SH-SY5Y (cell line): ENCODE measurements around the gene MXI1.

Experiments
- GATA2 ChIP-seq: IDR thresholded peaks from 2 replicates; pipeline ENCODE4 v1.6.1; 2011; ENCODE audit warnings: mild to moderate bottlenecking, low read depth, low read length
- GATA3 ChIP-seq: IDR thresholded peaks from 2 replicates; pipeline ENCODE4 v1.6.1; 2011; ENCODE audit warnings: low read depth, mild to moderate bottlenecking, low read length, moderate library complexity

The MXI1 gene

DNA sequence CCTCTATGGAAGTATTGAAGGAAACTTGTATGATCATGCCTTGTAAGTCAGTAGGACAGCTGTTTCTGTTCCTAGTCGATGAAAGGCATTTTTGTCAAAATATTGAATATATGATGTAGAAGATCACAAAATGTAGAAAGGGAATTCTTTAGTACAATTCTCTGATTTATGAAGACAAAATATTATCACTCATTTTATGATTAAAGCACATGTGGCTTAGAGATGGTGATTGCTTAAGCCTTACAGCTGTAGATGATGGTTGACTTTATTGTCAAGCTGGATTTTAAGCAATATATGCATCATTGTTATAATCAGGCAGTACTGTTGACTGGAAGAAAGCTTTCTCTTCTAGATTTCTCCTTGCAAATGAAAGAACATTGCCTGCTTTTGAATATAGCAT lies 26.4 kb downstream of the MXI1 start:
- no peak for TF ChIP-seq GATA2
- no peak for TF ChIP-seq GATA3

DNA sequence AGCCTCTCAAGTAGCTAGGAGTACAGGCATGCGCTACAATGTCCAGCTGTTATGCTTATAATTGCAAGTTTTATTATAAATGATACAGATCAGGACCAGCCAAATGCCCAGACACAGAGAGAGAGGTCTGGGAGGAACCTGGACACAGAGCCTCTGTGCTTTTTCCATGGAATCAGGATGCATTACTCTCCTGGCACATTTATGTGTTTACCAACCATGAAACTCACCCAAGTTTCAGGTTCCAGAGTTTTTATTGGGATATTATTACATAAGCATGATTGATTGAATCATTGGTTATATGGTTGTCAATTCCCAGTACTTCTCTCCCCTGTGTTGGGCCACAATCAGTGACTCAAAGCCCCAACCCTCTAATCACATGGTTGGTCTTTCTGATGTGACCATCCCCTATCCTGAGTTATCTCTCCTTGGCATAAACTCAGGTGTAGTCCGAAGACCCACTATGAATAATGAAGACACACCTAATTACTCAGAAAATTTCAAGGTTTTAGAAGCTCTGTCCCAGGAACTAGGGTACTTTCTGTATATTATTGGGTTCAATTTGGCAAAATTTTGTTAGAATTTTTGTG lies 30.6 kb downstream of the MXI1 start:
- TF ChIP-seq GATA3 (no peak), GATA2 (no peak)

DNA sequence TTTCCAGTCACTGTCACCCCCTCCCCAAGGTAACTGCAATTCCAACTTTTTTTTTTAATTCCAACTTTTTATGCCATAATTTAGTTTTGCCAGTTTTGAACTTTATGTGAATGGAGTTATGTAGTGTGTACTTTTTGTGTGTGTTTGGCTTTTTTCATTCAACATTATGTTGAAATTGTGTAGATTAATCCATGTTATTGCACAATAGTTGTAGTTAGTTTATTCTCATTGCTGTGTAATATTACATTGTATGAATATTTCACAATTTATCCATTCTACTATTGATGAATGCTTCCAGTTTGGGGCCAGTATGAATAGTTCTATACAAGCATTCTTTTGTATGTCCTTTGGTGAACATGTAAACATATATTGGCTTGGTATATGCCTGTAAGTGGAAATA lies 32.5 kb downstream of the MXI1 start:
- TF ChIP-seq GATA3 (no peak), GATA2 (no peak)

DNA sequence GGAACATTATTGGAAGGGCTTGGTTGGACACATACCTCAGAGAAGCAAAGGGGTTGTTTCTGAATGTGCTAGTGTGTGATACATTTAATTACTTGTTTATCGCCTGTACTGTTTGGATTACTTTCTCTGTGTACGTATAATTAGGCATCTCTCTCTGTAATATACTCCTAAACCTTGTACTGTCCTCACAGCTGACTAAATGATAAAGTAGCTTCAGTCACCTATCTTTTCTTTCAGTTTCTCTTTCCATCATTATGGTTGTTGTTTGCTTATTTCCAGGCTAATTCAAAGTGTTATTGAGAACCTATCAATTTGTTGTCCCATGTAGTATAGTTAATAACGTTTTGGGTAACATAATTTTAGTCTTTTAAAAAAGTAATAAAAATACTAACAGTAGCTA lies 34.0 kb downstream of the MXI1 start:
- TF ChIP-seq GATA3 (no peak), GATA2 (no peak)

DNA sequence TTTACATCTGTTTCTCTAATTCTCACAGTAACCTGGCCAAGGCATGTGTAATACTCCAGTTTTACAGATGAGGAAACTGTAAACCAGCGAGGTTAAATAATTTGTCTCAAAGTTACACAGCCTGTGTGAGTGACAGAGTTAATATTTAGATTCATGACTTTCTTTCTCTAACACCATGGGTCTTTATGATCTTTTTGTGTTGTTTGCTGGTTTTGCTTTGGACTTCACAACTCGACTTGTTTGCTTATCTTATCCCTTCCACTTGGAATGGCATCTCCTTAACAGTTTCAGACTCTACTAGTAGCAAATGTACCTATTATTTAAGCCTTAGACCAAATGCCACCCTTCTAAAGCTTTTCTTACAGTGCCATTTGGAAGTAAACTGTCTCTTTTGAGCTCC lies 34.4 kb downstream of the MXI1 start:
- no peak for TF ChIP-seq GATA2
- no peak for TF ChIP-seq GATA3

DNA sequence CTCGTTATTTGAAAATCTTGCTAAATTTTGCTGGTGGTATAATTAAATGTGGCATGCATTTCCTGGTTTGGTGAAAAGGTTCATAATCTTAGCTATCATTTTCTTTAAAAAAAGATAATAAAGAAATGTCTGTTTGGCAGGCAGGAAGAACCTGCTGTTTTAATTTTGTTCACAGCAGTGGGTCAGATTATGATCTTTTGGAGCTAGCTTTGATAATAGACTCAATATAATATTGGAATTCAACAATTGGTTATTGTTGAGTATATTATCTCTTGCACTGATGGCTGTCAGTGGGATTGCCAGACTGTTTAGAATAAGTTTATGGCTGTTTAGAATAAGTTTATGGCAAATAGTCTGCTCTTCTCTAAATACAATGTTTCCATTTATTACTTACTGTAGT lies 35.1 kb downstream of the MXI1 start:
- TF ChIP-seq GATA2 (no peak), GATA3 (no peak)

DNA sequence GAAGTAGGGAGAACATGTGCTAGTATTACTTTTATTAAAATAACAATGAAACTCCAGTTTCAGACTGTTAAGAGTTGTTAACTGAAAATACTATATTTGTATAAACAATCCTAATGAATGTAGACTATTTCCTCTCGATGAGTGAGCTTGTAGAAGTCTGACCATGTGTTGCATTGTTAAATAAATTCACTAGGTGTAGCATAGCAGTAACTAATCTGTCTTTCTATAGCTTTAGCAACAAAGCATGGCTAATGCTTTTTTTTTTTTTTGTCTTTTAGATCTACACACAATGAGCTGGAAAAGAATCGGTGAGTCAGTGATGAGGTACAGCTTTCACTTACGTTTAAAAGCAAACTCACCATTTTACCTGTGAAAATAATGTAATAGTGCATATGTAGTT lies 37.1 kb downstream of the MXI1 start:
- no peak for TF ChIP-seq GATA3
- TF ChIP-seq GATA2: no peak

DNA sequence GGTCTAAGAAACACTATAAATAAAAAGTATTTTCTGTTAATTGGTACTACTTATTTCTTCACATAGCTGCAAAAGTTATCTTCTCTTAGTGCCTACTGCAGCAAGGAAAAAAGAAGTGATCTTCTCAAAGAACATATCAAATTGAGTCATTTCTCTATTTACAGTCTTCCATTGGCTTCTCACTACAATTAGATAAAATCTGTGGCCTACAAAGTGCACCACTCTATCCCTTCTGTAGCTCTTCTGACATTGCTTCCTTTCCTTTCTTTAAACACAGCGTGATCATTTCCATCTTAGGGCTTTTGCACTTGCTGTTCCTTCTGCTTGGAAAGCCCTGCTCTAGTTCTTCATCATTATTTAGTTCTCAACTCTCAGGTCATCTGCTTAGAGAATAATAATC lies 44.7 kb downstream of the MXI1 start:
- TF ChIP-seq GATA3: no peak
- no peak for TF ChIP-seq GATA2

DNA sequence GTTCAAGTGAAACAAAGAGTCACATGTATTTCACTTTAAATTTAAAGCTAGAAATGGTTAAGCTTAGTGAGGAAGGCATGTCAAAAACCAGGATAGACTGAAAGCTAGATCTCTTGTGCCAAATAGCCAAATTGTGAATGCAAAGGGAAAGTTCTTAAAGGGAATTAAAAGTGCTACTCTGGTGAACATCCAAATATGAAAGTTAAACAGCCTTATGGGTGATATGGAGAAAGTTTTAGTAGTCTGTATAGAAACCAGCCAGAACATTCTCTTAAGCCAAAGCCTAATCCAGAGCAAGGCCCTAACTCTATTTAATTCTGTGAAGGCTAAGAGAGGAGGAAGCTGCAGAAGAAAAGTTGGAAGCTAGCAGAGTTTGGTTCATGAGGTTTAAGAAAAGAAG lies 47.1 kb downstream of the MXI1 start:
- TF ChIP-seq GATA3 (no peak), GATA2 (no peak)

DNA sequence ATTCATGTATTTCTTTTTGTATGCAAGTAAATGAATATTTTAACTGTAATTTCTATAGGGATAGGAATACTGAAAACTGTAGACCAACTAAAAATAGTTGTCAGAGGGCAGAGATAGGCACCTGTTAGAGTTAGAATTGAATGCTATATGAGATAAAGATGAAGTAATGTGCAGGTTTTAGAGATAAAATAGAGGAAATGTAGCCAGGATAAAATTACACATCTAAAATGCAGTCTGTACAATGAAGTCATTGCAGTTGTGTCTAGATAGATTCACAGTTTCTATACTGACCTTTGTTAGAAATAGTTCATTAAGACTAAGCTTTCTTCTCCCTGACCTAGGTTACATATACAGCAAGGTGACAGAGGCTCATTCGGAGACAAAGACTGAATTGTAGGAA lies 51.1 kb downstream of the MXI1 start:
- no peak for TF ChIP-seq GATA2
- TF ChIP-seq GATA3: no peak

DNA sequence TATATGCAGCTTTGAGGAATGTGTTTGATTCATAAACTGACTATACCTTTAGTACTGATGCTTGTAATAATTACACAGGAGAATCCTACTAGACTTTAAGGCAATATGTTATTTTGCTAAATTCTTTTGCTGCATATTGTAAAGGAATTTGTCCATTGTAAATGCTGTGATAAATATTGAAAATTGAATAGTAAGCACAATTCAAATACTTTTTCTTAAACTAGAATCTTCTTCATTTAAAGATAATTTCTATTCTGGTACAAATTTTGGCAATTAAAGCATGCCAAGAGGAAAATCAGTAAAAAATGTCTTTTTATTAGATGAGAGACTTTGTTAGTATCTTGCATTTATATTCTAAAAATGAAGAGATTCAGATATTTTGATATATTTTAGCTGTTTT lies 51.9 kb downstream of the MXI1 start:
- no peak for TF ChIP-seq GATA3
- TF ChIP-seq GATA2: no peak

DNA sequence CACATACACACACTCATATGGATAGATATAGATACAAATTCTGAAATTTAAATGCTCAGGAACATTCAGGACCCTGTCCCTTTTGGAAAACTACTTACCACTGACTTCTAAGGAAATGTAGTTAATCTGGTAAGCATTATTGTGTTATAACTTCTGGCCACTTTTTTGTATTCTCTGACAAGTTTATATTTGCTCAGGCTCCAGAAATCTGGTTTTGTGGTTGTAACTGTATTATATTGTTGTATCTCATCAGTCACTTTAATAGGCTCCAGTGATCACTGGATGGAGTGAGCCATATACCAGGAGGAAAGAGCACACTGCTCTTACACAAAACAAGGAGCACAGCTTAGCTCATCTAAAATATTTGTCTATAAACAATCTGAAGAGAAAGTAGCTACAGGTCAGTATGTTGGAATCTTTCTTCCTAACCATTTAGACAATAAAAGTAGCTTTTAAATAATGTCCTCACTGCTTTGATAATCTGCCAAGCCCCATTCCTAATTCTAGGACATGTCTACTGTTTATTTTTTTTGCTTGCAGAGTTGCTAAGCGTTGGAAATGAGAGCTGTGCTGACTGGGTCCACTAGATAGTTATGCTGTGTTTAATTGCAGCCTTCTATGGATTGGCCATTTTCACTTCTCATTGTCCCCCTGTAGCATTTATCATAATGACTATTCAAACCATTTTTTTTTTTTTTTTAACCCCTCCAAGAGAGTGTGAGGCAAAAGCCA lies 53.5 kb downstream of the MXI1 start:
- no peak for TF ChIP-seq GATA2
- TF ChIP-seq GATA3: no peak

DNA sequence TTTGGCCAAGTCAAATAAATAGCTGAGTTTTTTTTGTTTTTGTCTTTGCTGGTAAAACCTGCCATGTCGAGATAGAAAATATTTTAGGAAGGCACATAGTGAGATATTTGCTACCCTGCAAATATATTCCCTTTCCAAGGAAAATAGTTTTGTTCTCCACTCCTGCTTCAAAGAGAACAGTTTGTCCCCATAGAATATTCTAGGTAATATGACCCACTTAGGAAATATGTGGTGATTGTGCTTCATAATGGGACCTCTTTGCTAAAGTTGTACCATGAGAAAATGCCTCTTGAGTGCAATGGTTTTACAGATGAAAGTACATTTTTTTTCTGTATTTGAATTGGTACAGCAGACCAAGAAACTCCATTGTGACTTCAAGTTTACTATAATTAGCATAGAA lies 55.8 kb downstream of the MXI1 start:
- no peak for TF ChIP-seq GATA2
- no peak for TF ChIP-seq GATA3

DNA sequence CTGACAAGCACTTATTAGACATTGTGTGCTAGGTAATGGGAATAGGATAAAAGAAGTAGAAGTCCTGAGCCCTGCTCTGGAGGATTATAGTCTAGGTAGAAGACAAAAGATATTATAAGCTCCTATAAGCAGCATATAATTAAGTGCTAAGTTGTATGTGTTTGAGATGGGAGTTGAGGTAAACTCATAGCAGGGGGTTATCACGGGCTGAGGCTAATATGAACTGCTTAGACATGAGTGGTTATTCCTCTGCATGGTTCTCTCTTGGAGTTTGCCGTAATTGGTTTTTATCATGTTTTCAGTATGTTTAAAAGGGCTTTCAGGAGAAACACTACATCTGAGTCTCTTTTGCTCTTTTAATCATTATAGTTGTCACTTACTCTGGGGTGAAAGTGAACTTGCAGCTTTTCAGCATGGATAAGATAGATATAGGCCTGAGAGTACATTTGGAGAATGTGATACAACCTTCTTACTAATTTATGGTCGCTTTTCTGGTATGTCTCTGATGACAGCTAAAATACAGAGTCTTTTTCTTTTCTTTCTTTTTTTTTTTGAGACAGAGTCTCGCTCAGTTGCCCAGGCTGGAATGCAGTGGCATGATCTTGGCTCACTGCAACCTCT lies 58.3 kb downstream of the MXI1 start:
- no peak for TF ChIP-seq GATA3
- no peak for TF ChIP-seq GATA2

DNA sequence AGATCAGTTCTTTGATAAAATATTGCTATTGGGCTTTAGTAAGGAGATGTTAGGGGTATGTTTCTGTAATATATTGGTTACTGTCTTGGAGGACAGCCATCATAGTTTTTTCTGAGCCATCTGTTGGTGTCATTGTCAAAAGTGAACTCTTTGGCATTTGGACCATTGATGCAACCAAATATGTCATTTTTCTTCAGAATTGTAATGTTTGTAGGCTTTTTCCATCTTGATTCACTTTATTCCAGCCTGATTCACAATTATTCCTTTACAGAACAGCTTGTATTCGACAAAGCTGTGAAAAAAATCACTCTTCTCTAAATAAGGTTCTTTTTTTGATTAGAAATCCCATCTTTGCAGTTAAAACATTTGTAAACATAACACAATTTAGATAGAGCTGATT lies 59.9 kb downstream of the MXI1 start:
- TF ChIP-seq GATA2 (no peak), GATA3 (no peak)

DNA sequence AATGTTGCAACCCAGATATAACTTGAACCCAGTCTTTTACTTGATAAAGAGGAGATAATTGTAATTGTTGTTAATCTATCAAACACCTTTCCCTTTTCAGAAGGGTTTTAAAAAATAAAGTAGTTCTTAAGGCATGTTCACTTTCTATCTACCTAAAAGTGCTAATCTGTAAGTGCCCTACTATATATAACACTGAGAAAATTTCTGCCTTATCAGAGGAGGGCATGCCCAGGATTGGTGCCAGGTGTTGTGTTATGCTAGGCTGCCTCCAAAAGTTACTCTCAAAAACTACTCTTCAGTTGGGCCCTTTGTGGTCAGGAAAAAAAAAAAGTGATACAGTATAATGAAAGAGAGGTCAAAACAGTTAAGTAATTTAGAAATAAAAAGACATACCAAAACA lies 61.0 kb downstream of the MXI1 start:
- TF ChIP-seq GATA3: no peak
- no peak for TF ChIP-seq GATA2
